ENCODE measurements around the gene TNIP1.

DNA sequence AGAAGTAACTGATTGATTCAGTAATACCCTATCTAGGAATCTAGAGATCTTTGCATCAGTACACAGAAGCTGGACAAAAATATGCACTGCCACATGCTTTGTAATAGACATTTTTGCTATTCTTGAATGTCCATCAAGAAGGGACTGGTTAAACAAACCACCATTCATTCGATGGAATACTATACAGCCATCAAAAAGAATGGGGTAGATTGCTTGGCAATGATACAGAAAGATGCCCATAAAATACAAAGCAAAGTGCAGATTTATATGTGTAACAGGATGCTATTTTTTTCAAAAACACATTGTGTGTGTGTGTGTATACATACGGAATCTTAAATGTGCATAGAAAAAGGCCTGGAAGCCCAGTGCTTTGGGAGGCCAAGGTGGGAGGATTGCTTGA, 7.6 kb downstream of the TNIP1 start:
- TF ChIP-seq TAF1 (IDR thresholded peaks at IDR 0.05; ENCODE audit: low read depth, low read length) = no peak
- TF ChIP-seq POLR2A (IDR thresholded peaks at IDR 0.05; ENCODE audit: low read depth, low read length) = no peak
- TF ChIP-seq POLR2AphosphoS5 (IDR thresholded peaks at IDR 0.05; ENCODE audit: low read depth, low read length) = no peak
- TF ChIP-seq PAX5 (IDR thresholded peaks at IDR 0.05; ENCODE audit: insufficient read depth, low read length, severe bottlenecking) = no peak

All from GM12891 (cell line).